ENCODE measurements around the gene DYSF. TPM values are rescaled to one million over a fixed set of nuclear protein-coding genes. Genes with fewer than 3 reads are reported as not detected.

The DYSF gene
- total and polyA plus RNA-seq, 2 donors (not counting 1 experiment from before 2014, with no cell fraction given), result 0.17 to 0.43 TPM

DNA sequence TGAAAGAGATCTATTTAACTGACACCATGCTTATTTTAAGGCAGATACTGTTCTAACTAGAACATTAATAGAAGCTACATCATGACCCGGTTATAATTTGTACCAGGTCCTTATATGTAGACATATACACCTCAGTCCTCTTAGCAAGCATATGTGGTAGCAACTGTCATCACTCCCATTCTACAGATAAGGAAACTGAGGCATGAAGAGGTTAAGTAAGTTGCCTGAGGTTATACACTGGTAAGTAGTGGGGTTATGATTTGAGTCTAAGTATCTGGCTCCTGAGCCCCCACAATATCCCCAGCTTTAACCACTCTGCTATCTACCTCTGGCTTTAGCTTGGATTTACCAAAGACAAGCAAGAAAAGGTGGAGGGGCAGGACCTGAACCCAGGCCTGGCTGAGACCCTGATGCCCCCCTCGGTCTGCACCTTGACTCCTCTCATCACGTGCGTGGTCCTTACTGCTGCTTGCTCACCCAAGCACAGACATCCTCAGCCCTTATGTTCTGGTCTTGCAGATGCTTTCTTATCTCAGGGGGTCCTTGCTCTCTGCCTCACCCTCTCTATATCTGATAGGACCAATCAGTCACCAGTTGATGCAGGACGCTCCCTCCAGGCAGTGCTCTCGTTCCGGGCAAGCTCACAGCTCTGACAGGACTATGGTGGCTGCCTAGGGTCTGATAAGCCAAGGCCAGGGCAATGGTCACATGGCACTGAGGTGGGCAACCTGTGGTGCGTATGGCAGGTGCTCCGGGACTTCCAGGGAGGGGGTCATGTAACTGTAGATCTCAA, 4.0 kb downstream of the DYSF start:
- peaks cover 0 to 12% (median 1%) of the 10 kb centered on the region in 3 donors for H3K9me3 ChIP-seq (ENCODE audit: control extremely low read depth in 1 of 3, control insufficient read depth in 2 of 3, insufficient read depth in 1 of 3, low read length in 2 of 3)
- intact Hi-C loops (cut with micrococcal nuclease), result no loop called here
- H3K4me3 ChIP-seq (ENCODE audit: control extremely low read depth in 1 of 5, extremely low read depth in 1 of 5, insufficient read depth in 1 of 5, low read depth in 2 of 5, low read length in 4 of 5), result no peak overlapping the region
- Mint-ChIP-seq H3K4me3 (no peak overlapping the region), H3K27me3 (peaks cover 41% of the 10 kb centered on the region), H3K9me3 (ENCODE audit: insufficient read depth) (no peaks in the 10 kb centered on the region), H3K27ac (no peak overlapping the region), H3K4me1 (peaks cover 17% of the 10 kb centered on the region)
- H3K79me2 ChIP-seq (ENCODE audit: control insufficient read depth, insufficient read depth, low read length), result no peaks in the 10 kb centered on the region
- peaks cover 22 to 25% of the 10 kb centered on the region in 2 donors for H3K4me1 ChIP-seq (ENCODE audit: control insufficient read depth in 2 of 2, insufficient read depth in 2 of 2, low read length in 2 of 2)
- ChIA-PET POLR2A (no interaction called here), CTCF (interaction anchor here (0.5 to 1.4 kb wide), 2 partner anchors 54 to 161 kb away, joined by 3 read pairs; no protein-coding TSS in a partner anchor)
- H3K27ac ChIP-seq (ENCODE audit: low read length in 2 of 2), result no peak overlapping the region
- H3K9ac ChIP-seq (ENCODE audit: low read length), result no peak overlapping the region
- no peaks in the 10 kb centered on the region for H3K36me3 ChIP-seq (replicated peaks in 1 of 2; ENCODE audit: control extremely low read depth in 1 of 2, control insufficient read depth in 1 of 2, extremely low read depth in 1 of 2, insufficient read depth in 2 of 2, low read length in 1 of 2)
- no peak overlapping the region for H2AFZ ChIP-seq (ENCODE audit: insufficient read depth, low read depth, low read length, poor library complexity, severe bottlenecking)
- H3K27me3 ChIP-seq (replicated peaks in 1 of 4; ENCODE audit: control extremely low read depth in 1 of 4, control insufficient read depth in 3 of 4, insufficient read depth in 4 of 4, low read length in 3 of 4), result peaks cover 0 to 37% (median 21%) of the 10 kb centered on the region in 4 experiments
- 93% methylated on average over 6 of the region's 9 CpGs for WGBS (ENCODE audit: insufficient coverage)
- DNase-seq (no peak), ATAC-seq (ENCODE audit: low read depth) (no peak)
- TF ChIP-seq, protein P1, sequence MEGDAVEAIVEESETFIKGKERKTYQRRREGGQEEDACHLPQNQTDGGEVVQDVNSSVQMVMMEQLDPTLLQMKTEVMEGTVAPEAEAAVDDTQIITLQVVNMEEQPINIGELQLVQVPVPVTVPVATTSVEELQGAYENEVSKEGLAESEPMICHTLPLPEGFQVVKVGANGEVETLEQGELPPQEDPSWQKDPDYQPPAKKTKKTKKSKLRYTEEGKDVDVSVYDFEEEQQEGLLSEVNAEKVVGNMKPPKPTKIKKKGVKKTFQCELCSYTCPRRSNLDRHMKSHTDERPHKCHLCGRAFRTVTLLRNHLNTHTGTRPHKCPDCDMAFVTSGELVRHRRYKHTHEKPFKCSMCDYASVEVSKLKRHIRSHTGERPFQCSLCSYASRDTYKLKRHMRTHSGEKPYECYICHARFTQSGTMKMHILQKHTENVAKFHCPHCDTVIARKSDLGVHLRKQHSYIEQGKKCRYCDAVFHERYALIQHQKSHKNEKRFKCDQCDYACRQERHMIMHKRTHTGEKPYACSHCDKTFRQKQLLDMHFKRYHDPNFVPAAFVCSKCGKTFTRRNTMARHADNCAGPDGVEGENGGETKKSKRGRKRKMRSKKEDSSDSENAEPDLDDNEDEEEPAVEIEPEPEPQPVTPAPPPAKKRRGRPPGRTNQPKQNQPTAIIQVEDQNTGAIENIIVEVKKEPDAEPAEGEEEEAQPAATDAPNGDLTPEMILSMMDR (IDR thresholded peaks at IDR 0.05), result no peak
- no peak for TF ChIP-seq EZH2 (IDR thresholded peaks at IDR 0.05; ENCODE audit: borderline replicate concordance, insufficient read depth, low read depth, low read length, poor library complexity, severe bottlenecking)
- H3K4me2 ChIP-seq (replicated peaks; ENCODE audit: low read depth, low read length, poor library complexity, severe bottlenecking), result no peak overlapping the region
- no peaks in the 10 kb centered on the region for H4K20me1 ChIP-seq (ENCODE audit: control insufficient read depth, insufficient read depth, low read length, poor library complexity, severe bottlenecking)

DNA sequence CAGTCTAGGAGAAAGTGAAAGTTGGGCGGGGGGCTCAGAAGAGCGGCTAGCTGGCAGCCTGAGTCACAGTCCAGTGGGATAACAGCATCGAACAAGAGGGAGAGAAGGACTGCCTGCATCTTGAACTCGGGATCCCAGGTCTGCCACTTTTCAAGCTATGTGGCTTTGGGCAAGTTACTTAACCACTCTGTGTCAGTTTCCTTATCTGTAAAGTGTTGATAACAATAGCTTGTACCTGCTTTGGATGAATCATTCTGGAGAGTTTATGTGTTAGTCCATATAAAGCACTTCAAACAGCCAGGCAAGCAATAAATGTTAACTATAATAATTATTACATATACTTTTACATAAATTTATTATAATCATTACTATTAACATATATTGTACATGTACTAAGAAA, 4.6 kb downstream of the DYSF start:
- H3K27ac Mint-ChIP-seq, result no peak overlapping the region
- H3K36me3 ChIP-seq (replicated peaks in 1 of 2; ENCODE audit: control extremely low read depth in 1 of 2, control insufficient read depth in 1 of 2, extremely low read depth in 1 of 2, insufficient read depth in 2 of 2, low read length in 1 of 2), result no peaks in the 10 kb centered on the region
- POLR2A ChIA-PET, result no interaction called here

More for the DNA sequence above, 4.6 kb downstream of the DYSF start:
- ATAC-seq (ENCODE audit: low read depth) (no peak), DNase-seq (no peak)
- TF ChIP-seq, protein P1 (IDR thresholded peaks at IDR 0.05), result no peak
- TF ChIP-seq EZH2 (IDR thresholded peaks at IDR 0.05; ENCODE audit: borderline replicate concordance, insufficient read depth, low read depth, low read length, poor library complexity, severe bottlenecking), result no peak
- no peak overlapping the region for H3K4me3 Mint-ChIP-seq
- Histone ChIP-seq H3K4me3 (ENCODE audit: control extremely low read depth in 1 of 5, extremely low read depth in 1 of 5, insufficient read depth in 1 of 5, low read depth in 2 of 5, low read length in 4 of 5) (no peak overlapping the region), H4K20me1 (ENCODE audit: control insufficient read depth, insufficient read depth, low read length, poor library complexity, severe bottlenecking) (no peaks in the 10 kb centered on the region), H3K79me2 (ENCODE audit: control insufficient read depth, insufficient read depth, low read length) (no peaks in the 10 kb centered on the region), H3K27me3 (replicated peaks in 1 of 4; ENCODE audit: control extremely low read depth in 1 of 4, control insufficient read depth in 3 of 4, insufficient read depth in 4 of 4, low read length in 3 of 4) (peaks cover 0 to 37% (median 21%) of the 10 kb centered on the region in 4 experiments), H3K4me1 (ENCODE audit: control insufficient read depth in 2 of 2, insufficient read depth in 2 of 2, low read length in 2 of 2) (peaks cover 17 to 18% of the 10 kb centered on the region in 2 donors), H3K27ac (ENCODE audit: low read length in 2 of 2) (no peak overlapping the region), H3K9me3 (ENCODE audit: control extremely low read depth in 1 of 3, control insufficient read depth in 2 of 3, insufficient read depth in 1 of 3, low read length in 2 of 3) (peaks cover 0 to 18% (median 7%) of the 10 kb centered on the region in 3 donors), H3K9ac (ENCODE audit: low read length) (no peak overlapping the region), H2AFZ (ENCODE audit: insufficient read depth, low read depth, low read length, poor library complexity, severe bottlenecking) (no peak overlapping the region), H3K4me2 (replicated peaks; ENCODE audit: low read depth, low read length, poor library complexity, severe bottlenecking) (no peak overlapping the region)
- no peaks in the 10 kb centered on the region for H3K9me3 Mint-ChIP-seq (ENCODE audit: insufficient read depth)
- WGBS (ENCODE audit: insufficient coverage), result 94% methylated on average over 3 of the region's 4 CpGs
- H3K27me3 Mint-ChIP-seq, result peaks cover 36% of the 10 kb centered on the region
- peaks cover 11% of the 10 kb centered on the region for H3K4me1 Mint-ChIP-seq
- CTCF ChIA-PET, result interaction anchor here (0.5 to 0.6 kb wide), 2 partner anchors 161 to 1738 kb away, joined by 3 to 4 read pairs; no protein-coding TSS in a partner anchor
- intact Hi-C loops (cut with micrococcal nuclease), result no loop called here

Data from B cell (primary cell).